Spleen (tissue), 11 donors: ENCODE results near the gene PTPRE. TPM values are rescaled to one million over a fixed set of nuclear protein-coding genes. Genes with fewer than 3 reads are reported as not detected.
A peak's percentile ranks its signal among the peaks of the same experiment; 100 is the strongest.

Experiments used
- DNase-seq: peaks from one replicate; pipeline ENCODE4 v3.0.0-alpha.2; 2020
- H3K27ac ChIP-seq, 8 donors: fragments of 200-600 bp; sonication (generic) in 7 of 8; 1 replicate in 4 of 8; 2 replicates in 4 of 8; pipeline versions ENCODE4 v1.5.0 to v1.8.0; 2016 to 2021; ENCODE audit warnings: inconsistent platforms in 4 of 8, mild to moderate bottlenecking in 4 of 8, moderate library complexity in 1 of 8
- H3K27me3 ChIP-seq, 7 donors: fragments of 200-600 bp; sonication (generic) in 6 of 7; replicated peaks in 1 of 7; 1 replicate in 4 of 7; 2 replicates in 3 of 7; pipeline versions ENCODE4 v1.5.0 to v1.8.0; 2016 to 2021; ENCODE audit warnings: inconsistent platforms in 3 of 7, mild to moderate bottlenecking in 1 of 7
- H3K36me3 ChIP-seq, 6 donors: fragments of 200-600 bp; sonication (generic) in 5 of 6; 1 replicate in 4 of 6; 2 replicates in 2 of 6; pipeline versions ENCODE4 v1.5.0 to v1.8.0; 2016 to 2021; ENCODE audit warnings: inconsistent platforms in 2 of 6
- H3K4me1 ChIP-seq, 6 donors: fragments of 200-600 bp; sonication (generic) in 5 of 6; 1 replicate in 3 of 6; 2 replicates in 3 of 6; pipeline versions ENCODE4 v1.5.0 to v1.8.0; 2016 to 2021; ENCODE audit warnings: inconsistent platforms in 3 of 6
- H3K4me3 ChIP-seq, 8 donors: fragments of 200-600 bp; sonication (generic) in 7 of 8; 1 replicate in 4 of 8; 2 replicates in 4 of 8; pipeline versions ENCODE4 v1.5.0 to v1.8.0; 2016 to 2021; ENCODE audit warnings: inconsistent platforms in 4 of 8, mild to moderate bottlenecking in 4 of 8, moderate library complexity in 2 of 8
- H3K9me3 ChIP-seq, 8 donors: fragments of 200-600 bp; sonication (generic) in 7 of 8; 1 replicate in 4 of 8; 2 replicates in 4 of 8; pipeline versions ENCODE4 v1.5.0 to v1.8.0; 2016 to 2021; ENCODE audit warnings: inconsistent platforms in 4 of 8
- POLR2A ChIP-seq, 3 donors: fragments of 450-650 bp; IDR thresholded peaks; one replicate each; pipeline ENCODE4 v1.5.1; 2017; ENCODE audit warnings: antibody characterized with exemption in 3 of 3, mild to moderate bottlenecking in 1 of 3
- POLR2AphosphoS5 ChIP-seq, 3 donors: sonication (generic); formaldehyde crosslinking; IDR thresholded peaks; one replicate each; pipeline ENCODE4 v1.5.1; 2017; ENCODE audit warnings: antibody characterized with exemption in 3 of 3
- WGBS, 5 donors: extraction: QIAGEN DNeasy Blood & Tissue Kit in 3 of 5; methylation state at CpG; one replicate each; pipeline versions ENCODE4 v1.1.5 to v1.1.7; 2013 to 2018; 5-methylcytosine and 5-hydroxymethylcytosine counted together
- intact Hi-C: fragments of 100-400 bp; cut with DNase I; formaldehyde crosslinking; loops from one replicate; pipeline ENCODE4 v1.15.0; 2023; ENCODE audit warnings: low total_unique reads
- polyA plus RNA-seq, 3 donors: library from polyadenylated mRNA; stranded (reverse); fragments of 200-250 nt; gene quantifications; one replicate each; pipeline ENCODE4 v1.2.1, GENCODE V29; 2013
- total RNA-seq, 7 donors: library from RNA; depleted of rRNA in 3 of 7; stranded (reverse); fragments of >200 nt in 3 of 7; fragmentation: NEBNext Ultra II Directional in 4 of 7; extraction: Animal tissue kit (Norgen Biotek cat#: 25700) in 4 of 7; gene quantifications; one replicate each; pipeline versions ENCODE4 v1.1.0 to v1.2.1, GENCODE V29; 2016 to 2021
- TF ChIP-seq, protein P1 (sequence below), 11 experiments: fragments of 200-600 bp in 7 of 11; fragments of 450-650 bp in 4 of 11; sonication (generic) in 4 of 11; IDR thresholded peaks in 8 of 11; conservative IDR thresholded peaks in 3 of 11; 1 replicate in 7 of 11; 2 replicates in 4 of 11; pipeline versions ENCODE4 v1.4.0 to v1.8.0; 2016 to 2021; ENCODE audit warnings: antibody characterized with exemption in 11 of 11, inconsistent platforms in 4 of 11, mild to moderate bottlenecking in 1 of 11
- donor health status: healthy with polysubstance abuse.
- donor health status: DM: no; HTN: no; CAD: no; lungs with moderate emphysema.
- donor health status: DM: no; HTN: no; CAD: no.
- donor health status: Bipolar disorder and iron deficiency.
- donor health status: healthy.
- donor health status: DM: no; HTN: no; CAD: no.
- donor health status: DM: yes; HTN: yes; CAD: no.

The PTPRE gene
- total and polyA plus RNA-seq, 10 donors = 6.2 to 133 (median 70.2) TPM

DNA sequence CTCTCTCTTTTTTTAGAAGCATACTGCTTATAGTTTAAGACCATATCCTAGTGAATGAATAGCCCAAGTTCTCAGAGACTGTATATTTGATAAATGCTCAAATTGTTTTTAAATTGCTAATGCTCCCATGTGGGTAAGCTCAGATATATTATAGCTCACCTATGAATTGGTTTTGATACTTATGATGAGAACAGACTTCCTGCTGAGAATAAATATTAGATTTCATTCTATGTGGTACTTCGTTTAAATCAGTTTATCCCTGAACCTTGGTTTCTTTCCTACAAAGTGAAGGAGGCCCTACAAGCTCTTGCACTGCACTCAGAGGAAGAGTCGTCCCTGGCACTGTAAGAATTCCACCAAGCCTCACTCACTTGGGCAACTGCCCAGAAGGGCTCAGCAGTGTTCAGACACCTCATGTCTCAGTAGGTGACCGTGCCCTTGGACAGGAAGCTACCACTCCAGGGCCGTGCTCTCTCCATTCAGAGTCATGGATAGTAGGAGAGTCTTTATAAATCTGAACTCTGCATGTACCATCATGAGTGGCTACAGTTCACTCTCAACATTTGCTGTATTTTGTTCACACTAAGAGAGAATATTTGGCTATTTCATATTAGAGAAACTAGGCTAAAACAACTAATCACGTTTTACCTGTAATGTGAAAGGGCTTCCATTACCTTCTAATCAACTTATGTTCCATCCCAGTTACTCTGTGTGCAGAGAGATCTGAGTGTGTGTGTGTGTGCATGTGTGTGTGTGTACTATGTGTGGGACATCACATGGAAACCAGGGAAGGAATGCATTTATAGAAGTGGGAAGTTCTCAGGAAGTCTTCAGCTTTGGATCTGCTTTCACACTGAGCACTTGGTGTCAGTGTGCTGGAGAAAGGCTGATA lies 93.8 kb downstream of the PTPRE start:
- H3K4me1 ChIP-seq = peaks cover 0 to 52% (median 22%) of the 10 kb centered on the region in 6 donors
- no peaks in the 10 kb centered on the region for H3K9me3 ChIP-seq
- H3K27ac ChIP-seq = no peak overlapping the region
- WGBS, 5 donors = 65 to 84% (median 68%) methylated on average over 5 of the region's 5 CpGs
- H3K36me3 ChIP-seq = no peaks in the 10 kb centered on the region
- no peak for DNase-seq
- H3K27me3 ChIP-seq = no peaks in the 10 kb centered on the region
- no peak overlapping the region for H3K4me3 ChIP-seq
- TF ChIP-seq, protein P1, sequence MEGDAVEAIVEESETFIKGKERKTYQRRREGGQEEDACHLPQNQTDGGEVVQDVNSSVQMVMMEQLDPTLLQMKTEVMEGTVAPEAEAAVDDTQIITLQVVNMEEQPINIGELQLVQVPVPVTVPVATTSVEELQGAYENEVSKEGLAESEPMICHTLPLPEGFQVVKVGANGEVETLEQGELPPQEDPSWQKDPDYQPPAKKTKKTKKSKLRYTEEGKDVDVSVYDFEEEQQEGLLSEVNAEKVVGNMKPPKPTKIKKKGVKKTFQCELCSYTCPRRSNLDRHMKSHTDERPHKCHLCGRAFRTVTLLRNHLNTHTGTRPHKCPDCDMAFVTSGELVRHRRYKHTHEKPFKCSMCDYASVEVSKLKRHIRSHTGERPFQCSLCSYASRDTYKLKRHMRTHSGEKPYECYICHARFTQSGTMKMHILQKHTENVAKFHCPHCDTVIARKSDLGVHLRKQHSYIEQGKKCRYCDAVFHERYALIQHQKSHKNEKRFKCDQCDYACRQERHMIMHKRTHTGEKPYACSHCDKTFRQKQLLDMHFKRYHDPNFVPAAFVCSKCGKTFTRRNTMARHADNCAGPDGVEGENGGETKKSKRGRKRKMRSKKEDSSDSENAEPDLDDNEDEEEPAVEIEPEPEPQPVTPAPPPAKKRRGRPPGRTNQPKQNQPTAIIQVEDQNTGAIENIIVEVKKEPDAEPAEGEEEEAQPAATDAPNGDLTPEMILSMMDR (IDR thresholded peaks at IDR 0.05 in 8 of 11, conservative IDR thresholded peaks at IDR 0.05 in 3 of 11) = no peak
- no peak for TF ChIP-seq POLR2A (IDR thresholded peaks at IDR 0.05)
- no peak for TF ChIP-seq POLR2AphosphoS5 (IDR thresholded peaks at IDR 0.05)
- intact Hi-C loops = no loop called here

DNA sequence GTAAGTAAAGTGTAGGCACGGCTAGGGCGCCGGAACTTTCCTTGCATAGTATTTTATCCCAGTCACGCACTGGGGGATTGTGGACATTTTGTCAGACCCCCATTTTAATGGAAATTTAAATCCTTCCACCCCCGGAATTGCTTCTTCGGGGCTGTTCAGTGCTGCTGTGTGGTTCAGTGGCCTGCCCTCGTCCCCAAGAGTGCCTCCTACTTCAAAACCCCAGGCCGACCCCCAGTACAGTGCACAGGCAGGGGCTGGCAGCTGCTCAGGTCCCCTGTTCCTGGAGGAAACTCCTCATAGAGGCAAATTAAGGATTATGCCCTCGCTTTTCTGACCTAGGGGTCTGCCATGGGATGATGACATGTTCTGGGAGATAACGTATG lies 94.5 kb downstream of the PTPRE start:
- Histone ChIP-seq H3K4me1 (peaks cover 0 to 51% (median 21%) of the 10 kb centered on the region in 6 donors), H3K27ac (no peak overlapping the region), H3K4me3 (no peak overlapping the region), H3K36me3 (no peaks in the 10 kb centered on the region), H3K9me3 (no peaks in the 10 kb centered on the region), H3K27me3 (no peaks in the 10 kb centered on the region)
- WGBS, 5 donors = 81 to 97% (median 89%) methylated on average over 10 of the region's 10 CpGs
- intact Hi-C loops = no loop called here
- no peak for DNase-seq
- TF ChIP-seq, protein P1 (IDR thresholded peaks at IDR 0.05 in 8 of 11, conservative IDR thresholded peaks at IDR 0.05 in 3 of 11) = no peak
- TF ChIP-seq POLR2A (IDR thresholded peaks at IDR 0.05) (no peak), POLR2AphosphoS5 (IDR thresholded peaks at IDR 0.05) (no peak)

DNA sequence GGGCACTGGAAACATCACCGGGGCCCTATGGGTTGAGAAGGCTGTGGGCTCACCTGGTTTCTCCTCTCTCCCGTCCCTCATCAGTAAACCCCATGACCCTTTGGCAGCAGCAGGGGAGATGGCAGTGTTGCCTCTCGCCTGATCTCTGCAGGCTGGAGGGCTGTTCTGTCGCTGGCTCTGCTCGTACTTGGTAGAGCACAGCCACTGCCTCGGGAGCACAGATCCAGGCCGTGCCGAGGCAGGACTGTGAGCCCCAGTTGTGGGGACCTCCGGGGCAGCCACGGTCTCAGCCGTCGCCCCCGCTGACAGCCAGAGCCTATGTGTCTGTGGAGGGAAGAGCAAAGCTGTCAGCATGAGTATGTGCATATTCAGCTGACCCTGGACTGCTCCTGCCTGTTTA lies 94.9 kb downstream of the PTPRE start:
- Histone ChIP-seq H3K9me3 (no peaks in the 10 kb centered on the region), H3K27ac (no peak overlapping the region), H3K4me1 (peaks cover 0 to 47% (median 17%) of the 10 kb centered on the region in 6 donors), H3K4me3 (no peak overlapping the region), H3K27me3 (no peaks in the 10 kb centered on the region), H3K36me3 (no peaks in the 10 kb centered on the region)
- intact Hi-C loops = no loop called here
- peak in 1 of 3 donors; percentile 32 for TF ChIP-seq POLR2AphosphoS5 (IDR thresholded peaks at IDR 0.05)
- TF ChIP-seq, protein P1 (IDR thresholded peaks at IDR 0.05 in 8 of 11, conservative IDR thresholded peaks at IDR 0.05 in 3 of 11) = no peak
- no peak for TF ChIP-seq POLR2A (IDR thresholded peaks at IDR 0.05)
- DNase-seq = no peak
- 81 to 90% (median 88%) methylated on average over 10 to 13 of the region's 13 CpGs for WGBS, 5 donors

DNA sequence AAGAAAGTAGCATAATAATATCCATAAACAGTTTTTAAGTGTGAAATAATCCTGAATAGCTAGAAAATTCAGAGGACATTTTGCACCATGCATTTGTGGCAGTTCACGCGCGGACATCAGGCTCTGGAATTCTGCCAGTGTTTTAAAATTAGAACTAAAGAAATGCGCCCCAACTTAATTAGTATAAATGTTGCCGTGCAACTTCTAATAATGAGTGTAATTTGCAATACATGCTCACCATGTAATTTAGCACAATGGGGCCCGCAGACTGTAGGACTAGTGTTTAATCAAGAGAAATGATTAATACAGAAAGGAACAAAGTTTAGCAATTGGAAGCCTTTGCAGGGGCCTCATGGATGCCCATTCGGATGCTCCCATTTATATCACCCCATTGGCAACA lies 96.6 kb downstream of the PTPRE start:
- peaks cover 0 to 30% (median 6%) of the 10 kb centered on the region in 6 donors for H3K4me1 ChIP-seq
- H3K27ac ChIP-seq = no peak overlapping the region
- no peak for TF ChIP-seq POLR2A (IDR thresholded peaks at IDR 0.05)
- H3K27me3 ChIP-seq = no peaks in the 10 kb centered on the region
- no peaks in the 10 kb centered on the region for H3K36me3 ChIP-seq
- DNase-seq = no peak
- intact Hi-C loops = no loop called here
- 87 to 95% (median 92%) methylated on average over 7 of the region's 7 CpGs for WGBS, 5 donors
- no peak overlapping the region for H3K4me3 ChIP-seq
- no peaks in the 10 kb centered on the region for H3K9me3 ChIP-seq
